HepG2 (cell line): Measurements from ENCODE around the gene MAPK4. TPM values are rescaled to one million over a fixed set of nuclear protein-coding genes. Genes with fewer than 3 reads are reported as not detected.

Experiments used
- ATAC-seq: fragments of 200-7000 bp; cut with Tn5 transposase; 3 replicates; pipeline ENCODE4 v1.9.1; 2020; ENCODE audit warnings: mild to moderate bottlenecking, moderate library complexity
- BruUV-seq: library from RNA; stranded (reverse); fragments of 400-500 nt; replicated peaks from 2 replicates; lab custom pipeline; 2021; lab: Mats Ljungman, UMichigan
- CTCF ChIA-PET: fragments of 300-600 bp; formaldehyde crosslinking; extraction: SDS; loops from one replicate; lab custom pipeline; 2021; ENCODE audit warnings: low total read pairs, inconsistent platforms, low intra/inter-chr PET ratio; lab: Yijun Ruan, JAX
- POLR2A ChIA-PET: fragments of 350-600 bp; sonication (Branson Sonifier 250); formaldehyde crosslinking; loops from one replicate; lab custom pipeline; 2020; ENCODE audit warnings: antibody characterized with exemption, inconsistent platforms; lab: Yijun Ruan, JAX
- DNase-seq: peaks from one replicate; pipeline ENCODE4 v3.0.0-alpha.2; 2015; ENCODE audit warnings: low spot score
- FAIRE-seq: peaks from 3 replicates; lab custom pipeline; 2011; peaks lifted over from hg19 to GRCh38; lab: Jason Lieb, UNC
- H2AFZ ChIP-seq: one replicate; pipeline ENCODE4 v1.6.1; 2011; ENCODE audit warnings: low read length, inconsistent platforms
- H3K27ac ChIP-seq: fragments of 300-600 bp; 3 replicates; pipeline ENCODE4 v1.8.0; 2011; ENCODE audit warnings: mixed run types, mild to moderate bottlenecking, mixed read lengths, low read length, inconsistent platforms; ENCODE audit not compliant: insufficient read depth; ENCODE audit errors: extremely low read length
- H3K27me3 ChIP-seq, 2 experiments: fragments of 200-600 bp in 1 of 2; 2 replicates in 1 of 2; 3 replicates in 1 of 2; pipeline versions ENCODE4 v1.6.0 to v1.8.0; 2011; ENCODE audit warnings: low read length in 2 of 2, mild to moderate bottlenecking in 2 of 2, moderate library complexity in 2 of 2, inconsistent platforms in 1 of 2; ENCODE audit not compliant: insufficient read depth in 2 of 2, control insufficient read depth in 1 of 2
- H3K36me3 ChIP-seq, 2 experiments: fragments of 200-600 bp in 1 of 2; replicated peaks in 1 of 2; 2 replicates in 1 of 2; 3 replicates in 1 of 2; pipeline versions ENCODE4 v1.5.1 to v1.8.0; 2011; ENCODE audit warnings: low read length in 2 of 2, inconsistent platforms in 1 of 2; ENCODE audit not compliant: insufficient read depth in 2 of 2, control insufficient read depth in 1 of 2
- H3K4me1 ChIP-seq: 2 replicates; pipeline ENCODE4 v1.5.1; 2012; ENCODE audit warnings: low read length, inconsistent platforms; ENCODE audit not compliant: insufficient read depth
- H3K4me2 ChIP-seq: 2 replicates; pipeline ENCODE4 v1.6.0; 2011; ENCODE audit warnings: low read depth, low read length, inconsistent platforms
- H3K4me3 ChIP-seq, 3 experiments: fragments of 200-600 bp in 1 of 3; sonication (generic), shearing (Covaris generic) in 1 of 3; replicated peaks in 1 of 3; 2 replicates each; pipeline ENCODE4 v1.5.1; 2011 to 2016; ENCODE audit warnings: low read length in 3 of 3, inconsistent platforms in 2 of 3, low read depth in 2 of 3, mild to moderate bottlenecking in 2 of 3, control low read depth in 1 of 3, mixed read lengths in 1 of 3; ENCODE audit not compliant: insufficient read depth in 1 of 3
- H3K79me2 ChIP-seq: one replicate; pipeline ENCODE4 v1.6.1; 2011; ENCODE audit warnings: low read length, inconsistent platforms; ENCODE audit not compliant: insufficient read depth
- H3K9ac ChIP-seq: 2 replicates; pipeline ENCODE4 v1.6.0; 2011; ENCODE audit warnings: mild to moderate bottlenecking, low read depth, low read length, inconsistent platforms; ENCODE audit not compliant: insufficient read depth
- H3K9me3 ChIP-seq: 2 replicates; pipeline ENCODE4 v1.5.1; 2012; ENCODE audit warnings: mild to moderate bottlenecking, low read length
- H4K20me1 ChIP-seq: 2 replicates; pipeline ENCODE4 v1.6.0; 2011; ENCODE audit warnings: inconsistent platforms, mild to moderate bottlenecking, low read length, moderate library complexity; ENCODE audit not compliant: insufficient read depth
- FOXA1 ChIP-seq, 2 experiments: fragments of 450-650 bp in 1 of 2; sonication (generic) in 1 of 2; formaldehyde crosslinking in 1 of 2; IDR thresholded peaks; 2 replicates each; pipeline versions ENCODE4 v1.4.0 to v1.6.1; 2016 to 2020; ENCODE audit warnings: missing genetic modification reagents in 1 of 2
- HOXA9 ChIP-seq: sonication (generic); formaldehyde crosslinking; IDR thresholded peaks from 2 replicates; pipeline ENCODE4 v1.8.1; 2022; ENCODE audit warnings: missing genetic modification reagents, mild to moderate bottlenecking, moderate library complexity, borderline replicate concordance
- RBM22 ChIP-seq: fragments of 200-400 bp; formaldehyde crosslinking; optimal IDR thresholded peaks from 2 replicates; pipeline ENCODE3; 2017; ENCODE audit warnings: mild to moderate bottlenecking, low read length, moderate library complexity
- REXO4 ChIP-seq: sonication (generic); formaldehyde crosslinking; IDR thresholded peaks from 2 replicates; pipeline ENCODE4 v1.8.0; 2022; ENCODE audit warnings: missing genetic modification reagents, mild to moderate bottlenecking, borderline replicate concordance
- SP1 ChIP-seq, 2 experiments: fragments of 450-650 bp in 1 of 2; sonication (generic) in 1 of 2; formaldehyde crosslinking in 1 of 2; IDR thresholded peaks; 2 replicates each; pipeline versions ENCODE4 v1.4.0 to v1.6.1; 2016 to 2020; ENCODE audit warnings: missing genetic modification reagents in 1 of 2
- U2AF1 ChIP-seq: fragments of 200-400 bp; formaldehyde crosslinking; optimal IDR thresholded peaks from 2 replicates; pipeline ENCODE3; 2017; ENCODE audit warnings: mild to moderate bottlenecking, low read depth, low read length
- ZNF460 ChIP-seq: sonication (generic); formaldehyde crosslinking; IDR thresholded peaks from 2 replicates; pipeline ENCODE4 v1.5.1; 2020; ENCODE audit warnings: missing genetic modification reagents, mild to moderate bottlenecking, borderline replicate concordance
- ZNF792 ChIP-seq: IDR thresholded peaks from 2 replicates; pipeline ENCODE4 v1.6.1; 2016
- ZSCAN21 ChIP-seq: sonication (generic); formaldehyde crosslinking; IDR thresholded peaks from 2 replicates; pipeline ENCODE4 v1.8.0; 2022; ENCODE audit warnings: mild to moderate bottlenecking, missing genetic modification reagents, moderate library complexity, borderline replicate concordance
- WGBS: methylation state at CpG from one replicate; pipeline ENCODE4 v1.1.6; 2017; ENCODE audit warnings: low lambda C conversion rate; 5-methylcytosine and 5-hydroxymethylcytosine counted together
- in situ Hi-C: cut with HindIII; loops from 2 replicates; pipeline ENCODE4 v1.10.0; 2017; ENCODE audit warnings: low pct_unique_long_range_greater_than_20kb; ENCODE audit not compliant: extremely low pct_ligation_motif_present
- intact Hi-C: fragments of 100-400 bp; cut with micrococcal nuclease; formaldehyde crosslinking; loops from one replicate; pipeline ENCODE4 v1.10.0; 2022; ENCODE audit not compliant: unreplicated experiment
- polyA plus RNA-seq, 8 experiments: library from polyadenylated mRNA; depleted of rRNA in 3 of 8; stranded (reverse) in 7 of 8; unstranded in 1 of 8; fragments of >200 nt; fragmentation: Illumina TruSeq in 4 of 8; extraction: Trizol in 4 of 8; gene quantifications; 2 replicates each; pipeline versions ENCODE4 v1.2.1 to v1.2.3, GENCODE V29; 2011 to 2016; ENCODE audit warnings: low read depth in 4 of 8, missing spikeins in 1 of 8, mixed read lengths in 1 of 8; ENCODE audit not compliant: insufficient read depth in 1 of 8
- total RNA-seq, 5 experiments: library from RNA; depleted of rRNA; stranded (reverse); fragments of >200 nt; fragmentation: Illumina TruSeq; extraction: Trizol; gene quantifications; 2 replicates each; pipeline ENCODE4 v1.2.3, GENCODE V29; 2016; ENCODE audit warnings: low read depth in 1 of 5
- TF ChIP-seq, protein P1 (sequence below), 2 experiments: sonication (generic) in 1 of 2; formaldehyde crosslinking in 1 of 2; IDR thresholded peaks; 2 replicates each; pipeline versions ENCODE4 v1.5.1 to v1.6.1; 2011 to 2020; ENCODE audit warnings: borderline replicate concordance in 1 of 2, low read depth in 1 of 2, low read length in 1 of 2, mild to moderate bottlenecking in 1 of 2, missing genetic modification reagents in 1 of 2, moderate library complexity in 1 of 2
- TF ChIP-seq, protein P2 (sequence below): sonication (generic); formaldehyde crosslinking; IDR thresholded peaks from 2 replicates; pipeline ENCODE4 v1.8.1; 2023; ENCODE audit warnings: mild to moderate bottlenecking, inconsistent platforms, moderate library complexity, missing genetic modification reagents, borderline replicate concordance
- TF ChIP-seq, protein P3 (sequence below), 2 experiments: sonication (generic) in 1 of 2; formaldehyde crosslinking in 1 of 2; IDR thresholded peaks; 2 replicates each; pipeline versions ENCODE4 v1.4.0 to v1.6.1; 2016 to 2020; ENCODE audit warnings: borderline replicate concordance in 1 of 2, low read depth in 1 of 2, mild to moderate bottlenecking in 1 of 2, missing genetic modification reagents in 1 of 2

The MAPK4 gene
- total and polyA plus RNA-seq, 2 of the 13 experiments (the other 11 are each of a cell fraction or from before 2014, with no cell fraction given) = not detected

DNA sequence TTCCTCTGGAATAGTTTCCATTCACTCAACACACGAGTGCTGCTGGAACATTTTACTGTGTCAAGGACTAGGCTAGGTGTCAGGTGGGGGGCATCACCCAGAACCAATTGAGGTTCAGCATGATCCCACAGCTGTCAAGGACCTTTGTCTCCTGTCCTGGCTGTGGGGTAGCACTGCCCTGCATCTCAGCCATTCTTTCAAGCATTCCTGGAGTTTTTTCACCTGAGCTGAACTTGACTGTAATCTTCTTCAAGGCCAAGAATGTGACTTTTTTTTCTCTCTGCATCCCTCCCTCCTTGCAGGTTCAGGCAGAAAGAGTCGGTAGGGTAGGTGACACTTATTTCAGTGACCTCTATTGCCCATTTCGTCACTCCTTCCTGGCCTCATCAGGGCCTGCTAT, 3.5 kb downstream of the MAPK4 start:
- H3K36me3 ChIP-seq = no peaks in the 10 kb centered on the region

More for the DNA sequence above, 3.5 kb downstream of the MAPK4 start:
- intact Hi-C loops = no loop called here
- BruUV-seq = no TSS peak
- no peak overlapping the region for H3K27ac ChIP-seq
- no peak overlapping the region for H3K4me3 ChIP-seq
- ChIA-PET POLR2A (no interaction called here), CTCF (no interaction called here)
- H3K4me1 ChIP-seq = peaks cover 11% of the 10 kb centered on the region
- no peak for TF ChIP-seq ZSCAN21 (CRISPR knock-in tag)
- no peak for TF ChIP-seq SP1 (IDR thresholded peaks at IDR 0.05)
- no peak for TF ChIP-seq SP1 (CRISPR knock-in tag; IDR thresholded peaks at IDR 0.05)
- TF ChIP-seq RBM22 = no peak
- TF ChIP-seq, protein P1, sequence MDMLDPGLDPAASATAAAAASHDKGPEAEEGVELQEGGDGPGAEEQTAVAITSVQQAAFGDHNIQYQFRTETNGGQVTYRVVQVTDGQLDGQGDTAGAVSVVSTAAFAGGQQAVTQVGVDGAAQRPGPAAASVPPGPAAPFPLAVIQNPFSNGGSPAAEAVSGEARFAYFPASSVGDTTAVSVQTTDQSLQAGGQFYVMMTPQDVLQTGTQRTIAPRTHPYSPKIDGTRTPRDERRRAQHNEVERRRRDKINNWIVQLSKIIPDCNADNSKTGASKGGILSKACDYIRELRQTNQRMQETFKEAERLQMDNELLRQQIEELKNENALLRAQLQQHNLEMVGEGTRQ (IDR thresholded peaks at IDR 0.05; ENCODE audit: low read depth, low read length) = no peak
- TF ChIP-seq, protein P1 (CRISPR knock-in tag; IDR thresholded peaks at IDR 0.05; ENCODE audit: borderline replicate concordance) = no peak
- TF ChIP-seq U2AF1 = no peak
- TF ChIP-seq REXO4 (CRISPR knock-in tag) = no peak
- TF ChIP-seq FOXA1 (IDR thresholded peaks at IDR 0.05) = no peak
- no peak for TF ChIP-seq FOXA1 (CRISPR knock-in tag; IDR thresholded peaks at IDR 0.05)
- TF ChIP-seq ZNF792 (CRISPR knock-in tag) = no peak
- no peak for TF ChIP-seq ZNF460 (CRISPR knock-in tag)
- TF ChIP-seq, protein P2, sequence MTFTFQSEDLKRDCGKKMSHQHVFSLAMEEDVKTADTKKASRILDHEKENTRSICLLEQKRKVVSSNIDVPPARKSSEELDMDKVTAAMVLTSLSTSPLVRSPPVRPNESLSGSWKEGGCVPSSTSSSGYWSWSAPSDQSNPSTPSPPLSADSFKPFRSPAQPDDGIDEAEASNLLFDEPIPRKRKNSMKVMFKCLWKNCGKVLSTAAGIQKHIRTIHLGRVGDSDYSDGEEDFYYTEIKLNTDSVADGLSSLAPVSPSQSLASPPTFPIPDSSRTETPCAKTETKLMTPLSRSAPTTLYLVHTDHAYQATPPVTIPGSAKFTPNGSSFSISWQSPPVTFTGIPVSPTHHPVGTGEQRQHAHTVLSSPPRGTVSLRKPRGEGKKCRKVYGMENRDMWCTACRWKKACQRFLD (CRISPR knock-in tag) = no peak
- no peak for TF ChIP-seq HOXA9 (CRISPR knock-in tag)
- TF ChIP-seq, protein P3, sequence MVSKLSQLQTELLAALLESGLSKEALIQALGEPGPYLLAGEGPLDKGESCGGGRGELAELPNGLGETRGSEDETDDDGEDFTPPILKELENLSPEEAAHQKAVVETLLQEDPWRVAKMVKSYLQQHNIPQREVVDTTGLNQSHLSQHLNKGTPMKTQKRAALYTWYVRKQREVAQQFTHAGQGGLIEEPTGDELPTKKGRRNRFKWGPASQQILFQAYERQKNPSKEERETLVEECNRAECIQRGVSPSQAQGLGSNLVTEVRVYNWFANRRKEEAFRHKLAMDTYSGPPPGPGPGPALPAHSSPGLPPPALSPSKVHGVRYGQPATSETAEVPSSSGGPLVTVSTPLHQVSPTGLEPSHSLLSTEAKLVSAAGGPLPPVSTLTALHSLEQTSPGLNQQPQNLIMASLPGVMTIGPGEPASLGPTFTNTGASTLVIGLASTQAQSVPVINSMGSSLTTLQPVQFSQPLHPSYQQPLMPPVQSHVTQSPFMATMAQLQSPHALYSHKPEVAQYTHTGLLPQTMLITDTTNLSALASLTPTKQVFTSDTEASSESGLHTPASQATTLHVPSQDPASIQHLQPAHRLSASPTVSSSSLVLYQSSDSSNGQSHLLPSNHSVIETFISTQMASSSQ (IDR thresholded peaks at IDR 0.05; ENCODE audit: low read depth) = no peak
- TF ChIP-seq, protein P3 (CRISPR knock-in tag; IDR thresholded peaks at IDR 0.05; ENCODE audit: borderline replicate concordance) = no peak
- no peaks in the 10 kb centered on the region for H3K9me3 ChIP-seq
- H4K20me1 ChIP-seq = no peaks in the 10 kb centered on the region; the same call in 1 of the 2 replicates
- no peaks in the 10 kb centered on the region for H3K79me2 ChIP-seq
- no peak overlapping the region for H2AFZ ChIP-seq
- 13% methylated on average over 3 of the region's 3 CpGs for WGBS
- no peak overlapping the region for H3K9ac ChIP-seq
- no peak for DNase-seq
- FAIRE-seq = no peak
- H3K4me2 ChIP-seq = no peak overlapping the region
- H3K27me3 ChIP-seq = peaks cover 6 to 50% of the 10 kb centered on the region in 2 experiments
- in situ Hi-C loops = no loop called here
- no peak for ATAC-seq
